ENCODE results near the gene NELFCD. TPM values are rescaled to one million over a fixed set of nuclear protein-coding genes. Genes with fewer than 3 reads are reported as not detected.

NELFCD gene
- total RNA-seq, 1 donor from 2014 or later, result 70.4 TPM

- no peaks in the 10 kb centered on the region for H3K36me3 ChIP-seq (ENCODE audit: insufficient read depth, low read length)
- Mint-ChIP-seq H3K4me3 (ENCODE audit: unreplicated experiment) (no peak overlapping the region), H3K4me1 (ENCODE audit: low read depth, unreplicated experiment) (peaks cover 28% of the 10 kb centered on the region), H3K27ac (ENCODE audit: unreplicated experiment) (peak overlapping the region; percentile 34), H3K36me3 (ENCODE audit: low read depth, unreplicated experiment) (peaks cover 8% of the 10 kb centered on the region), H3K27me3 (ENCODE audit: low read depth, unreplicated experiment) (no peaks in the 10 kb centered on the region), H3K9me3 (ENCODE audit: unreplicated experiment) (no peaks in the 10 kb centered on the region)
- no peak for DNase-seq (ENCODE audit: low read depth)
- peak overlapping the region; percentile 93 for H3K4me2 ChIP-seq (ENCODE audit: low read length)
- no peak for FAIRE-seq
- no peak for TF ChIP-seq EZH2 (IDR thresholded peaks at IDR 0.05; ENCODE audit: insufficient read depth, low read length)
- no peak for TF ChIP-seq CTCF (IDR thresholded peaks at IDR 0.05; ENCODE audit: insufficient read depth, low read depth, low read length)
- H3K27me3 ChIP-seq (ENCODE audit: insufficient read depth, low read length), result no peaks in the 10 kb centered on the region
- peak overlapping the region; percentile 83 for H3K9ac ChIP-seq (ENCODE audit: low read length)
- H3K27ac ChIP-seq (ENCODE audit: low read depth, low read length), result no peak overlapping the region
- H3K9me3 ChIP-seq (ENCODE audit: insufficient read depth, low read depth, low read length), result no peaks in the 10 kb centered on the region
- H4K20me1 ChIP-seq (ENCODE audit: insufficient read depth, low read length), result peaks cover 24% of the 10 kb centered on the region
- H3K79me2 ChIP-seq (ENCODE audit: insufficient read depth, low read length), result peaks cover 28% of the 10 kb centered on the region
- no peak overlapping the region for H3K4me3 ChIP-seq (ENCODE audit: insufficient read depth, low read depth, low read length)
- peaks cover 40% of the 10 kb centered on the region for H3K4me1 ChIP-seq (ENCODE audit: insufficient read depth, low read length)
- peak overlapping the region; percentile 69 for H2AFZ ChIP-seq (ENCODE audit: low read depth, low read length)
Observed at GRCh38 chr20:59007665-59008511, 26.8 kb downstream of the NELFCD start.

GRCh38 chr20:59008715-59009336, 27.8 kb downstream of the NELFCD start:
- H3K9ac ChIP-seq (ENCODE audit: low read length), result no peak overlapping the region
- H3K4me3 ChIP-seq (ENCODE audit: insufficient read depth, low read depth, low read length), result no peak overlapping the region
- H3K4me2 ChIP-seq (ENCODE audit: low read length), result no peak overlapping the region
- H3K4me1 Mint-ChIP-seq (ENCODE audit: low read depth, unreplicated experiment), result peaks cover 33% of the 10 kb centered on the region
- no peak overlapping the region for H3K27ac Mint-ChIP-seq (ENCODE audit: unreplicated experiment)
- no peaks in the 10 kb centered on the region for H3K9me3 Mint-ChIP-seq (ENCODE audit: unreplicated experiment)
- no peak overlapping the region for H3K4me3 Mint-ChIP-seq (ENCODE audit: unreplicated experiment)
- no peaks in the 10 kb centered on the region for H3K9me3 ChIP-seq (ENCODE audit: insufficient read depth, low read depth, low read length)
- H3K79me2 ChIP-seq (ENCODE audit: insufficient read depth, low read length), result peaks cover 27% of the 10 kb centered on the region
- TF ChIP-seq CTCF (IDR thresholded peaks at IDR 0.05; ENCODE audit: insufficient read depth, low read depth, low read length), result no peak
- H4K20me1 ChIP-seq (ENCODE audit: insufficient read depth, low read length), result peaks cover 14% of the 10 kb centered on the region
- DNase-seq (ENCODE audit: low read depth) (no peak), FAIRE-seq (no peak)
- H3K4me1 ChIP-seq (ENCODE audit: insufficient read depth, low read length), result peaks cover 44% of the 10 kb centered on the region
- no peaks in the 10 kb centered on the region for H3K27me3 Mint-ChIP-seq (ENCODE audit: low read depth, unreplicated experiment)
- no peak overlapping the region for H3K27ac ChIP-seq (ENCODE audit: low read depth, low read length)
- peaks cover 4% of the 10 kb centered on the region for H3K36me3 Mint-ChIP-seq (ENCODE audit: low read depth, unreplicated experiment)
- H3K36me3 ChIP-seq (ENCODE audit: insufficient read depth, low read length), result no peaks in the 10 kb centered on the region
- no peak overlapping the region for H2AFZ ChIP-seq (ENCODE audit: low read depth, low read length)
- H3K27me3 ChIP-seq (ENCODE audit: insufficient read depth, low read length), result no peaks in the 10 kb centered on the region

Data from astrocyte (in vitro differentiated cells and primary cell).